22Rv1 (cell line): Measurements from ENCODE around the gene TM9SF4.

ENCODE experiments used
- ZFX ChIP-seq: fragments of 450-650 bp; IDR thresholded peaks from 2 replicates; pipeline ENCODE4 v1.6.1; 2017; ENCODE audit warnings: antibody characterized with exemption, borderline replicate concordance
- TF ChIP-seq, protein P1 (sequence below): fragments of 450-650 bp; IDR thresholded peaks from 2 replicates; pipeline ENCODE4 v1.5.1; 2017; ENCODE audit warnings: mild to moderate bottlenecking

GRCh38 chr20:32201296-32201976 lies 91.9 kb downstream of the TM9SF4 start:
- TF ChIP-seq, protein P1, sequence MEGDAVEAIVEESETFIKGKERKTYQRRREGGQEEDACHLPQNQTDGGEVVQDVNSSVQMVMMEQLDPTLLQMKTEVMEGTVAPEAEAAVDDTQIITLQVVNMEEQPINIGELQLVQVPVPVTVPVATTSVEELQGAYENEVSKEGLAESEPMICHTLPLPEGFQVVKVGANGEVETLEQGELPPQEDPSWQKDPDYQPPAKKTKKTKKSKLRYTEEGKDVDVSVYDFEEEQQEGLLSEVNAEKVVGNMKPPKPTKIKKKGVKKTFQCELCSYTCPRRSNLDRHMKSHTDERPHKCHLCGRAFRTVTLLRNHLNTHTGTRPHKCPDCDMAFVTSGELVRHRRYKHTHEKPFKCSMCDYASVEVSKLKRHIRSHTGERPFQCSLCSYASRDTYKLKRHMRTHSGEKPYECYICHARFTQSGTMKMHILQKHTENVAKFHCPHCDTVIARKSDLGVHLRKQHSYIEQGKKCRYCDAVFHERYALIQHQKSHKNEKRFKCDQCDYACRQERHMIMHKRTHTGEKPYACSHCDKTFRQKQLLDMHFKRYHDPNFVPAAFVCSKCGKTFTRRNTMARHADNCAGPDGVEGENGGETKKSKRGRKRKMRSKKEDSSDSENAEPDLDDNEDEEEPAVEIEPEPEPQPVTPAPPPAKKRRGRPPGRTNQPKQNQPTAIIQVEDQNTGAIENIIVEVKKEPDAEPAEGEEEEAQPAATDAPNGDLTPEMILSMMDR: no peak
- no peak for TF ChIP-seq ZFX
